ENCODE measurements around the gene GPC4. TPM values are rescaled to one million over a fixed set of nuclear protein-coding genes. Genes with fewer than 3 reads are reported as not detected.
A peak's percentile ranks its signal among the peaks of the same experiment; 100 is the strongest.

Gene GPC4
- total RNA-seq, 1 donor from 2014 or later, result 69.0 TPM

GRCh38 chrX:133306316-133306715 is 109.0 kb downstream of the GPC4 start:
- Mint-ChIP-seq H3K4me3 (no peak overlapping the region), H3K36me3 (peaks cover 35% of the 10 kb centered on the region), H3K4me1 (ENCODE audit: unreplicated experiment) (peaks cover 3% of the 10 kb centered on the region), H3K9me3 (no peaks in the 10 kb centered on the region), H3K27ac (no peak overlapping the region), H3K27me3 (peaks cover 6% of the 10 kb centered on the region)
- TF ChIP-seq CTCF (conservative IDR thresholded peaks at IDR 0.05), result no peak
- no peak for DNase-seq (ENCODE audit: extremely low spot score, unreplicated experiment)

DNA sequence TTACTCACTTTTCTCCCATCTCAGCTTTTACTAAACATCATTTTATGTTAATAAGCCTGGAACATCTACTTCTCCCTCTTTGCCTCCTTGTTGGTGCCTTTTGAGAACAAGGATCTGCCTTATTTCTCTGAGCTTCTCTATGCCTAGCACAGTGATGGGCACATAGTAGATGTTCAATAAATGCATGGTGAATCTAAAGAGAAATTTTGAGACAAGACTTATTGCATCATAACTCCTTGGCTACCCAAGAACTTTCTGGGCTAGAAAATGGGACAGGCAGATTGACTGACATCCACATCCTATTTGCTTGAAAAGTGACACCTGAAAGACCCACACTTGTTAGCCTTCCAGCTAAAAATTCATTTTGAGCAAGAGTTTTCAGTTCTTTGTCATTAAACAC is 109.9 kb downstream of the GPC4 start:
- peaks cover 32% of the 10 kb centered on the region for H3K36me3 Mint-ChIP-seq
- peaks cover 6% of the 10 kb centered on the region for H3K27me3 Mint-ChIP-seq
- H3K4me3 Mint-ChIP-seq, result no peak overlapping the region
- no peaks in the 10 kb centered on the region for H3K9me3 Mint-ChIP-seq
- H3K27ac Mint-ChIP-seq, result no peak overlapping the region
- DNase-seq (ENCODE audit: extremely low spot score, unreplicated experiment), result no peak
- TF ChIP-seq CTCF (conservative IDR thresholded peaks at IDR 0.05), result no peak
- H3K4me1 Mint-ChIP-seq (ENCODE audit: unreplicated experiment), result peaks cover 4% of the 10 kb centered on the region

- TF ChIP-seq CTCF (conservative IDR thresholded peaks at IDR 0.05), result no peak
- Mint-ChIP-seq H3K27me3 (no peaks in the 10 kb centered on the region), H3K36me3 (peaks cover 35% of the 10 kb centered on the region), H3K27ac (no peak overlapping the region), H3K4me3 (no peak overlapping the region), H3K9me3 (no peaks in the 10 kb centered on the region), H3K4me1 (ENCODE audit: unreplicated experiment) (peaks cover 5% of the 10 kb centered on the region)
- no peak for DNase-seq (ENCODE audit: extremely low spot score, unreplicated experiment)
Observed at GRCh38 chrX:133302775-133303445, 112.4 kb downstream of the GPC4 start.

DNA sequence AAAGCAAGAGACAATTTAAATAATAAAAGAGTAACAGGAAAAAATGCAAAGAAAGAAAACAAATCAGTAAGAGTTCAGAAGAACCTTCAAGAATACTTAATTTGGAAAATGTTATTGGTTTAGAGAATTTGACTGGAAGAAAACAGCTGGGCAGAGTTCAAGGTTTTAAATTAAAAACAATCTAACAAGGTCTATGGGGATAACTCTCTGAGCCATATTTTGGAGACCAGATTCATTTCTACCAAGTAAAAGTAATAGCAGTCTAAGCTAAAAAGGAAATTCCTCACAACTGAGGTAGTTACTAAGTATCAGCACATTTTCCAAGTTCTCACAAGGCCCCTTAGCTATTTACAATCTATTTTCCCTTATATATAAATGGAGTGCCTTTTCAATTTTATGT is 114.7 kb downstream of the GPC4 start:
- no peak overlapping the region for H3K27ac Mint-ChIP-seq
- peaks cover 13% of the 10 kb centered on the region for H3K4me1 Mint-ChIP-seq (ENCODE audit: unreplicated experiment)
- H3K36me3 Mint-ChIP-seq, result peaks cover 28% of the 10 kb centered on the region
- no peaks in the 10 kb centered on the region for H3K9me3 Mint-ChIP-seq
- no peak for TF ChIP-seq CTCF (conservative IDR thresholded peaks at IDR 0.05)
- DNase-seq (ENCODE audit: extremely low spot score, unreplicated experiment), result no peak
- no peaks in the 10 kb centered on the region for H3K27me3 Mint-ChIP-seq
- H3K4me3 Mint-ChIP-seq, result no peak overlapping the region

- Mint-ChIP-seq H3K4me1 (ENCODE audit: unreplicated experiment) (peaks cover 18% of the 10 kb centered on the region), H3K4me3 (no peak overlapping the region), H3K27me3 (no peaks in the 10 kb centered on the region), H3K9me3 (no peaks in the 10 kb centered on the region), H3K36me3 (peaks cover 6% of the 10 kb centered on the region), H3K27ac (peak overlapping the region; percentile 54)
- no peak for TF ChIP-seq CTCF (conservative IDR thresholded peaks at IDR 0.05)
- DNase-seq (ENCODE audit: extremely low spot score, unreplicated experiment), result no peak
Observed at GRCh38 chrX:133297284-133297683, 118.0 kb downstream of the GPC4 start.
